ENCODE measurements around the gene FICD. TPM values are rescaled to one million over a fixed set of nuclear protein-coding genes. Genes with fewer than 3 reads are reported as not detected.

The FICD gene
- total and polyA plus RNA-seq, 9 of the 15 experiments (the other 6 are each of a cell fraction or from before 2014, with no cell fraction given): 0.88 to 4.5 (median 1.9) TPM

GRCh38 chr12:108478611-108479206, 36.4 kb upstream of the FICD start:
- no peaks in the 10 kb centered on the region for H4K20me1 ChIP-seq (replicated peaks; ENCODE audit: control insufficient read depth, insufficient read depth, low read length)
- in situ Hi-C loops (cut with MboI): no loop called here
- H3K4me2 ChIP-seq (ENCODE audit: insufficient read depth, low read length): no peak overlapping the region
- no peak for ATAC-seq
- peaks cover 4% of the 10 kb centered on the region; the same call in 1 of the 2 replicates for H3K9me3 ChIP-seq (replicated peaks; ENCODE audit: control insufficient read depth, insufficient read depth, low read depth, low read length)
- H3K4me3 ChIP-seq: no peak overlapping the region
- WGBS (ENCODE audit: insufficient coverage, low coverage, missing lambda C conversion rate): 40% methylated on average over 8 of the region's 8 CpGs
- POLR2A ChIA-PET: interaction anchor here (0.7 to 1.0 kb wide), 2 partner anchors 11 to 28 kb away, joined by 3 to 4 read pairs; no protein-coding TSS in a partner anchor
- peaks cover 7 to 40% of the 10 kb centered on the region in 2 experiments; a peak in 4 of 5 replicates for H3K4me1 ChIP-seq (replicated peaks in 1 of 2; ENCODE audit: control insufficient read depth in 2 of 2, insufficient read depth in 2 of 2, low read length in 2 of 2)
- FAIRE-seq: no peak
- DNase-seq (ENCODE audit: extremely low read depth in 1 of 4, low spot score in 3 of 4): no peak
- no peaks in the 10 kb centered on the region for H3K9me1 ChIP-seq (ENCODE audit: control insufficient read depth, insufficient read depth, low read length)
- 0 out of 5 replicates have a peak, but pooled peaks cover 0 to 2% of the 10 kb centered on the region in 2 experiments for H3K27me3 ChIP-seq (ENCODE audit: control insufficient read depth in 2 of 2, insufficient read depth in 2 of 2, low read length in 2 of 2)
- no peaks in the 10 kb centered on the region for H3K79me2 ChIP-seq (ENCODE audit: control insufficient read depth, insufficient read depth, low read length)
- no TSS peak for BruUV-seq (replicated peaks)
- TF ChIP-seq L3MBTL2 (IDR thresholded peaks at IDR 0.05) (peak; percentile 26; the same call in 1 of the 2 replicates), TARDBP (IDR thresholded peaks at IDR 0.05) (no peak), BRCA1 (IDR thresholded peaks at IDR 0.05) (no peak), BRCA1 (CRISPR knock-in tag; IDR thresholded peaks at IDR 0.05) (no peak), E2F3 (CRISPR knock-in tag; IDR thresholded peaks at IDR 0.05) (no peak), HNRNPK (IDR thresholded peaks at IDR 0.05; ENCODE audit: low read depth, low read length, poor library complexity, severe bottlenecking) (no peak), DDX20 (tag; IDR thresholded peaks at IDR 0.05; ENCODE audit: low read depth) (no peak), ZNF785 (CRISPR knock-in tag; IDR thresholded peaks at IDR 0.05) (no peak), FOXA1 (IDR thresholded peaks at IDR 0.05; ENCODE audit: borderline replicate concordance) (no peak), WHSC1 (IDR thresholded peaks at IDR 0.05; ENCODE audit: low read length) (no peak), DACH1 (IDR thresholded peaks at IDR 0.05; ENCODE audit: partially characterized antibody) (no peak), PTRF (tag; IDR thresholded peaks at IDR 0.05) (no peak), PHF21A (IDR thresholded peaks at IDR 0.05; ENCODE audit: borderline replicate concordance, low read depth) (no peak), ZFPM2 (CRISPR knock-in tag; IDR thresholded peaks at IDR 0.05) (no peak), HMGN3 (IDR thresholded peaks at IDR 0.05; ENCODE audit: borderline replicate concordance, extremely low read depth, insufficient read length, low read depth, low read length) (no peak), TAF7 (tag; IDR thresholded peaks at IDR 0.05) (no peak), ZKSCAN1 (IDR thresholded peaks at IDR 0.05; ENCODE audit: low read depth, low read length) (peak; percentile 56)
- TF ChIP-seq, protein P1, sequence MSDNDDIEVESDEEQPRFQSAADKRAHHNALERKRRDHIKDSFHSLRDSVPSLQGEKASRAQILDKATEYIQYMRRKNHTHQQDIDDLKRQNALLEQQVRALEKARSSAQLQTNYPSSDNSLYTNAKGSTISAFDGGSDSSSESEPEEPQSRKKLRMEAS (CRISPR knock-in tag; IDR thresholded peaks at IDR 0.05): no peak
- intact Hi-C loops (cut with micrococcal nuclease): no loop called here
- H3K36me3 ChIP-seq (ENCODE audit: control insufficient read depth, insufficient read depth, low read length): no peaks in the 10 kb centered on the region
- CTCF ChIA-PET (ENCODE audit: low intra/inter-chr PET ratio): no interaction called here
- peak overlapping the region; percentile 18 for H2AFZ ChIP-seq (ENCODE audit: low read depth, low read length)
- H3K27ac ChIP-seq (ENCODE audit: extremely low read depth, low read depth, low read length): no peak overlapping the region
- H3K9ac ChIP-seq (ENCODE audit: insufficient read depth in 1 of 2, low read depth in 2 of 2, low read length in 2 of 2): no peak overlapping the region

Data from K562 (cell line).